BJ (cell line): ENCODE data around the gene PPFIA2. TPM values are rescaled to one million over a fixed set of nuclear protein-coding genes. Genes with fewer than 3 reads are reported as not detected.

Experiments
- CTCF ChIA-PET: fragments of 350-600 bp; formaldehyde crosslinking; extraction: SDS; loops from one replicate; lab custom pipeline; 2021; ENCODE audit warnings: antibody characterized with exemption, inconsistent platforms; lab: Yijun Ruan, JAX
- POLR2A ChIA-PET: fragments of 300-600 bp; sonication (Branson Sonifier 250); formaldehyde crosslinking; extraction: SDS; loops from one replicate; lab custom pipeline; 2021; ENCODE audit warnings: antibody characterized with exemption; lab: Charles Lee
- DNase-seq: peaks from one replicate; pipeline ENCODE4 v3.0.0-alpha.2; 2011; ENCODE audit warnings: low read depth
- H3K27me3 ChIP-seq: 2 replicates; pipeline ENCODE4 v1.6.0; 2011; ENCODE audit warnings: low read length; ENCODE audit not compliant: control insufficient read depth, insufficient read depth
- H3K36me3 ChIP-seq: 2 replicates; pipeline ENCODE4 v1.5.1; 2011; ENCODE audit warnings: low read length; ENCODE audit not compliant: control insufficient read depth, insufficient read depth
- H3K4me3 ChIP-seq: 2 replicates; pipeline ENCODE4 v1.5.1; 2011; ENCODE audit warnings: low read depth, mild to moderate bottlenecking, control low read depth, low read length
- CTCF ChIP-seq: IDR thresholded peaks from 2 replicates; pipeline ENCODE4 v1.5.1; 2011; ENCODE audit warnings: low read depth, mild to moderate bottlenecking, control low read depth, inconsistent platforms, low read length, moderate library complexity; ENCODE audit not compliant: insufficient read depth
- polyA plus RNA-seq: library from polyadenylated mRNA; depleted of rRNA; stranded (reverse); fragments of >200 nt; gene quantifications from 2 replicates; pipeline ENCODE4 v1.2.3, GENCODE V29; 2011

Gene PPFIA2
- polyA plus RNA-seq, 1 experiment, result not detected

GRCh38 chr12:81229759-81230158, 529.4 kb downstream of the PPFIA2 start:
- ChIA-PET POLR2A (no interaction called here), CTCF (no interaction called here)
- H3K27me3 ChIP-seq, result no peaks in the 10 kb centered on the region
- no peak for TF ChIP-seq CTCF
- no peaks in the 10 kb centered on the region for H3K36me3 ChIP-seq
- H3K4me3 ChIP-seq, result no peak overlapping the region
- DNase-seq, result no peak

GRCh38 chr12:81224626-81225025, 534.5 kb downstream of the PPFIA2 start:
- Histone ChIP-seq H3K36me3 (no peaks in the 10 kb centered on the region), H3K4me3 (no peak overlapping the region), H3K27me3 (no peaks in the 10 kb centered on the region)
- ChIA-PET POLR2A (no interaction called here), CTCF (no interaction called here)
- TF ChIP-seq CTCF, result no peak
- DNase-seq, result no peak

GRCh38 chr12:81222846-81223592, 536.1 kb downstream of the PPFIA2 start:
- H3K4me3 ChIP-seq, result no peak overlapping the region
- H3K27me3 ChIP-seq, result no peaks in the 10 kb centered on the region
- DNase-seq, result peak; percentile 27
- ChIA-PET CTCF (no interaction called here), POLR2A (no interaction called here)
- TF ChIP-seq CTCF, result no peak
- H3K36me3 ChIP-seq, result no peaks in the 10 kb centered on the region

- no peak for TF ChIP-seq CTCF
- CTCF ChIA-PET, result no interaction called here
- H3K36me3 ChIP-seq, result no peaks in the 10 kb centered on the region
- no peak for DNase-seq
- H3K27me3 ChIP-seq, result no peaks in the 10 kb centered on the region
- no peak overlapping the region for H3K4me3 ChIP-seq
- POLR2A ChIA-PET, result no interaction called here
Observed at GRCh38 chr12:81221681-81222080, 537.5 kb downstream of the PPFIA2 start.

- TF ChIP-seq CTCF, result no peak
- no peak for DNase-seq
- Histone ChIP-seq H3K4me3 (no peak overlapping the region), H3K27me3 (no peaks in the 10 kb centered on the region), H3K36me3 (no peaks in the 10 kb centered on the region)
- ChIA-PET POLR2A (no interaction called here), CTCF (no interaction called here)
Observed at GRCh38 chr12:81216739-81217138, 542.4 kb downstream of the PPFIA2 start.
